GM19372 (cell line): ENCODE data around the gene RNF114.
"Not testable (repeated sequence)": the region's sequence is repeated elsewhere in the genome, so short reads cannot be mapped to it uniquely, and the experiment has no call there.

Experiments
- ATAC-seq: cut with Tn5 transposase; IDR thresholded peaks from one replicate; pipeline ENCODE4 v1.9.1; 2021; ENCODE audit warnings: mild to moderate bottlenecking, low read depth, moderate library complexity; ENCODE audit not compliant: unreplicated experiment

The RNF114 gene

DNA sequence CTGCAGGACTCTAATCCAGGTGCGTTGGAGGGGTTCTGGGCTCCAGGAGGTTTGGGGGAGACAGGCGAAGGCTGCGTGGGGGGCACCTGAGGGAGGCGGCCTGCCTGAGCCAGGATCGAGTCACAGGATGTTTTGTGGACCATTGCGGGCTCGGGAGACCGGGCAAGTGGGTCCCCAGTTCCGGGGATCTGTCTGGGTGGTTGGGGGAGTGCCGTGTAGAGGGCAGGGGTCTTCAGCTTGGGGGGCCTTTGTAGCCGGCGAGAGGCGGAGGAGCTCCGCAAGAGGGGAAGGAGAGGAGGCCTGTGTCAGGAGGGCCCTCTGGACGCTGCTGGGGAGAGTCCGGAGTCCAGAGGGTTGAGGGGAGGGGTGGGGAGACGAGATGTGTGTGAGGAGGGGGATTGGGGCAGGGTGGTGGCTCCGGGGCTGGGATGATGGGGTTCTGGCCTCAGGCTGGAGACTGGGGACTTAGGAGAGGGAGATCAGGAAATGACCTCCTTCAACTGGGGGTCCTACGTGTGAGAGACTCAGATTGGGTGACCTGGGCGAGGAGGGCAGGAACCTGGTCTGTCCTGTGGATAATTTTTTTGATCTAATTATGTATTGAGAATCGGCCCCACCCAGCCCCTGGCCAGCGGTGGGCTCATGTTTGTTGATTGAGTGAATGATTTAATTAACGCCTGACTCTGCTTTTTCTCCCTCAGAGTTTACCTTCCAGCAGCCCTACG, 47.1 kb downstream of the RNF114 start:
- ATAC-seq = peak; percentile 1

DNA sequence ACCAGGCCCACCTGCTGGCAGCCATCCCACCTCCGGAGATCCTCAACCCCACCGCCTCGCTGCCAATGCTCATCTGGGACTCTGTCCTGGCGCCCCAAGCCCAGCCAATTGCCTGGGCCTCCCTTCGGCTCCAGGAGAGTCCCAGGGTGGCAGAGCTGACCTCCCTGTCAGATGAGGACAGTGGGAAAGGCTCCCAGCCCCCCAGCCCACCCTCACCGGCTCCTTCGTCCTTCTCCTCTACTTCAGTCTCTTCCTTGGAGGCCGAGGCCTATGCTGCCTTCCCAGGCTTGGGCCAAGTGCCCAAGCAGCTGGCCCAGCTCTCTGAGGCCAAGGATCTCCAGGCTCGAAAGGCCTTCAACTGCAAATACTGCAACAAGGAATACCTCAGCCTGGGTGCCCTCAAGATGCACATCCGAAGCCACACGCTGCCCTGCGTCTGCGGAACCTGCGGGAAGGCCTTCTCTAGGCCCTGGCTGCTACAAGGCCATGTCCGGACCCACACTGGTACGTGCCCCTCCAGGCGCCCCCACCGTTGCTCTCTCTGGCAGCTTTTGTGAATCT, 47.7 kb downstream of the RNF114 start:
- no peak for ATAC-seq

DNA sequence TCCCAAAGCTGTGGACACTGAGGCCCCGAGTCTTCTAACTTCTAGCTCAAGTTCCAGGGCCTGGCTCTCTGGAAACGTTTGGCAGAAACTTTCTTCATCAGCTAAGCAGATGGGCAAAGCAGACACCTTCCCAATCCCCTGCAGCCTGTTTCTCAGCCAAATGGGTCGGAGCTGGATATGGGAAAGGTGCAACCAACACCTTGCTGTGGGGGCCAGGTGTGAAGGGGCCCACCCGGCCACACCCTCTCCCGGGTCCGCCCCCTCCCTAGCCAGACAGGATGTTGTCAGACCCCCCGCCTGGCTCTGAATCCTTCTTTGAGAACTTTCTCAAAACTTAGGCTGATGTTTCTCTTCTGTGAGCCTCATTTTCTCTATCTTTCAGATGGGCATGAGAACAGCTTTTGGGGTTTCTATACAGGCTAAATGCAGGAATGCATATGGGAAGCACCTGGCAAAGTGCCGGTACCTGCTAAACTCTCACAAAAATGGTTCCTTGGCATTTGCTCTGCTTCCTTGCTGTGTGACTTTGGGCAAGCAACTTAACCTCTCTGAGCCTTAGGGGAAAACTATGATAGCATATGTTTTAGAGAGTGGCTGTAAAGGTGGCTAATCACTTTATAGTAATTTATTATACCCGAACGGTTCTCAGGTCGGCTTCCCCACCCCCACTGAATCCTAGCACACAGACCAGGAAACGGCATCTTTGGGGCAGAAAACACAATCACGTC, 48.4 kb downstream of the RNF114 start:
- no peak for ATAC-seq

DNA sequence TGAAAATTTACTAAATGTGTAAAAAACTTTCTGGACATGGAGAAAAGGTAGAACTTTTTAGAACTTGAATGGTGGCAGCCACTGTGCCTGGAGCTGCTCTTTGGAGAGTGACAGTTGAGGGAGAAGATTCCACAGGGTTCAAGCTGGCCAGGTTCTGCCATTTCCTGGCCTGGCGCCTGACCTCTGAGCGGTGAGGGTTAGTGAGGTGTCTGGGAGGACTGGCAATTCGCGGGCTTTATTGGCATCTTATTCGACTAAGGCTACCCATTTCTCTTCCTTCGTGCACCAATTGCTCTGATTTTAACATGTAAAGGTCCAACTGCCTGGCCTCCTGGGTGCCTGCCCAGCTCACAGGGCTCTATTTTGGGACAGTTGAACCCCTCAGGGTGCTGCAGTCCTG, 49.0 kb downstream of the RNF114 start:
- no peak for ATAC-seq

DNA sequence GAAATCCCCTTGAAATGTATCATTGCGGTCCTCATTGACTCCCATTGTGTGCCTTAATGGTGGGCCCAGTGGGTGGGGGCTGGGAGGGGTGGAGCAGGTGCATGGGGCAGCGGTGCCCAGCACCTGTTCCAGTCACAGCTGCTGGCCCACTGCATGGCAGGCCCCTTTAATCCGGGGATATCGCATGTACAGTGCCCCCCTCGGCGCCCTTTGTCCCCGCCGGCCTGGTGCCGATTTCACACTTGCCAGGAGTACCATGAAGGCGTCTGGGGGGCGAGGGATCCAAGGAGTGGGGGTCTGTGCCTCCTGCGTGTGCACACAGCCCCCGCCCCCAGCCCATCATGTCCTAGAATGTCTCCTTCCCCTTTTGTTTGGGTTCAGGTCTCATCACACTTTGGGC, 49.4 kb downstream of the RNF114 start:
- no peak for ATAC-seq

DNA sequence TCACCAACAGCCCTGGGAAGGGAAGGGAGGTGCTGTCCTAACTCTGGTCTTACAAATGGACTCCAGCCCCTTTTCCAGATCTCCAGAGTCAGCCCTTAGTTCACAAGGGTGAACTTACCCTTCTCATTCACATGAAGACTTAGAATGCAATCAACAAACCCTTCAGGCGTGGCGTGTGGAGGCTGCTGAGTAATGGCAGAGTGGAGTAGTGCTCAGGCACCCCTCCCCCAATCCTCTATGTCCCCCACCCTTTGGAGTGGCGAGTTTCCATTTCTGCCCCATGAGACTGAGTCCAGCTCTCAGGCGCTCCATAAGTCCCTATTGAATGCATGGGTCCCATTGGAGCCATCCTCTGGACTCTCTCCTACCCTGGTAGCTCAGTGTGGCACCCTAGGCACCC, 49.9 kb downstream of the RNF114 start:
- ATAC-seq = no peak

DNA sequence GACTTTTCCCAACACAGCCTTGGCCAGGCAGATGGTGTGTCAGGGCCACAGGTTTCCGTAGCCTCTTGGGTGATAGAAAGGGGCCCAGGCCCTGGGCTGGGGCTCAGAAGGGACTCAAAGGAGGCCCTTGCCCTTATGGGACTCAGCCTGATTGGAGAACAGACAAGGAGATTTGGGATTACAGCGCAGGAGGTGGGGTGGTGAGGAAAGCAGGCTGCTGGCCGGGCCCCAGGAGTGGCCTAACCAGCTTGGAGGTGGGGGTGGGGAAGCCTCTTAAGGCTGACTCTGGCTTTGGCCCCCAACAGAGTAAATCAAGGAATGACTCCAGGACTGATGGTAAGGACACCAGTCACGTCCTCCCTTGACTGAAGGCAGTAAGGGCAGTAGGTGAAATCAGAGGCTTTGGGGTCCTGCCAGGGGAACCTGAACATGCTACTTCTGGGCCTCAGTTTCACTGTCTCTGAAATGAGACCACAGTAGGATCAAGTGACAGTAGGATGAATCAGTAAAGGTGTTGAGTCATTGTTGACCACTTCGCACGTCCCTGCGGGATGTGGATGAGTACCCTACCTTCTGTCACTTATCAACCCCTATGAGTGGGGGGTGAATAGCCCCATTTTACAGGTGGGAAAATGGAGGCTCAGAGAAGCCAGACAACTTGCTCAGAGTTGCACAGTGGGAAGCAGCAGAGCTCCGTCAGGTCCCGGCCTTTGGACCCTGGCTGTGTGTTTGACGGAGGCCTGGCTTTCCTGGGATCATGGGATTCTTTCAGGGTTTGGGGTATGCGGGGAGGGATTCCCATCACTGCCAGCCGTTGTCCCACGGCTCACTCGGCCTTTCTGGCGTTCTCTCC, 51.0 kb downstream of the RNF114 start:
- no peak for ATAC-seq

DNA sequence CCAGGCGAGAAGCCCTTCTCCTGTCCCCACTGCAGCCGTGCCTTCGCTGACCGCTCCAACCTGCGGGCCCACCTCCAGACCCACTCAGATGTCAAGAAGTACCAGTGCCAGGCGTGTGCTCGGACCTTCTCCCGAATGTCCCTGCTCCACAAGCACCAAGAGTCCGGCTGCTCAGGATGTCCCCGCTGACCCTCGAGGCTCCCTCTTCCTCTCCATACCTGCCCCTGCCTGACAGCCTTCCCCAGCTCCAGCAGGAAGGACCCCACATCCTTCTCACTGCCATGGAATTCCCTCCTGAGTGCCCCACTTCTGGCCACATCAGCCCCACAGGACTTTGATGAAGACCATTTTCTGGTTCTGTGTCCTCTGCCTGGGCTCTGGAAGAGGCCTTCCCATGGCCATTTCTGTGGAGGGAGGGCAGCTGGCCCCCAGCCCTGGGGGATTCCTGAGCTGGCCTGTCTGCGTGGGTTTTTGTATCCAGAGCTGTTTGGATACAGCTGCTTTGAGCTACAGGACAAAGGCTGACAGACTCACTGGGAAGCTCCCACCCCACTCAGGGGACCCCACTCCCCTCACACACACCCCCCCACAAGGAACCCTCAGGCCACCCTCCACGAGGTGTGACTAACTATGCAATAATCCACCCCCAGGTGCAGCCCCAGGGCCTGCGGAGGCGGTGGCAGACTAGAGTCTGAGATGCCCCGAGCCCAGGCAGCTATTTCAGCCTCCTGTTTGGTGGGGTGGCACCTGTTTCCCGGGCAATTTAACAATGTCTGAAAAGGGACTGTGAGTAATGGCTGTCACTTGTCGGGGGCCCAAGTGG, 51.9 kb downstream of the RNF114 start:
- ATAC-seq = no peak

DNA sequence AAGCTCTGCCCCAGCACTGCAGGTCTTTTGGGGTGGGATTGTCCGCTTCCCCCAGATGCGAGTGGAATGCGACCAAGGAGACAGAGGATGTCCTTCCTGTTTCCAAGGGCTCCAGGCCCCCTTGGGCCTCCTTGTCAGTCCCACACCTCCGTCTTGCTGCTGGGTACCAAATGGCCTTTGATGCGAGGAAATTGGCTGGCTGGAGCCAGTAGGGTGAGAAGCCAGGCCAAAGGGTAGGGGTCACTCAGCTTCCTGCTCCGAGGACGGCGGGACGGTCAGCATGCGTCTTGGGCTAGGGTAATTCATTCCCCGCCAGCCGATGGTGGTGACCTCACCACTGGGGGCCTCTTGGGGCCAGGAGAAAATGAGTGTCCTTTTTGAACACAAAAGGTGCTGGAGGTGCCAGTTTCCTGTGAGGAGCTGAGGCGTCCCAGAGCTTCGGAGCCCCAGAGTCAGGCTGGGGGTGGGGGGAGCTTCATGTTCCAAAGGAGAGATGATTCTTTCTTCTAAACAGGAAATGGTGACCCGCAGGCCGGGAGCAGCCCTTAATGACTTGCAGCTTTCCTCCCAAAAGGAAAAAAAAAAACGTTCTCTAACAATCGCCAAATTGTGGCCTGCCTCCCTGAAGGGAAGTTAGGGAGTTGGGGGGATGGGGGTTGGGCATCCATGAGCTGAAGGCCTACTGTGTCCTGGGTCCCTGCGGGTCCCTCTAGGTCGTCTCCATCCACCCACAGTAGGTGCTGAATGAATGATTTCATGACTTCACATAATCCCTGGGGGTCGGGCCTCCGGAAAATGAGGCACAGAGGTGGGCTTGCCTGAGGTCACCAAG, 53.3 kb downstream of the RNF114 start:
- no peak for ATAC-seq

DNA sequence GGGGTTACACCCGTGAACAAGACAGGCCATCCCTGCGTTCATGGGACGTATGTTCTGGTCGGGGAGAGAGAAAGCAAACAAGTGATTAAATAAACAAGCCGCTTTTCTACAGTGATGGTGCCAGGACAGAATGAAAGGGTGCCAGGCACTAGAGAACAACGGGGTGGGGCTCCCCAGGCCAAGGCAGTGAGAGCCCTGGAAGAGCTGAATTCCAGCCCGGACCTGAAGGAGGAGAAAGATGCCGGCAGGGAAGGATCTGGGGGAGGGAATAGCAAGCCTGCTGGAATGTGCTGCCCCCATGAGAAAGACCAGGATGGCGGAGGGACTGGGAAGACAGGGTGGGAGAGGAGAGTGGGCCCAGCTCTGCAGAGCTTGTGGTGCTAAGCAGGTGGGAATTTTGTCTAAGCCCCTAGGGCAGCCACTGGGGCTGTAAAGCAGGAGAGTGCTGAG, 54.1 kb downstream of the RNF114 start:
- ATAC-seq = no peak

DNA sequence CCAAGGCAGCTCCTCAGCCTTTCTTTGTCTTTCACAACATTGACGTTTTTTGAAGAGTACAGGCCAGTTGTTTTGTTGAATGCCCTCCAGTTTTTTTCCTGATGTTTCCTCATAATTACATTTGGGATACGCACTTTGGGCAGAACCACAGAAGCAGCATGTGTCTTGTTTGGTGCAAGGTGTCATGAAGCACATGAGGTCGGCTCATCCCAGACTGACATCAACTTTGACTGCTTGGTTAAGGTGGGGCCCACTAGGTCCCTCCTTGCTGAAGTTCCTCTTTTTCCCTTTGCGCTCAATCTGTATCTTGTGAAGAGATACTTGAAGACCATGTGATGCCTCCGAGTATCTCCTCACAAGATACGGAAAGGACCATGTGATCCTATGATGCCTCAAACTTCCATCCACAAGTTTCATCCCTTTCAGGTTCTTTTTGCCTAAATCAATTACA, 57.1 kb downstream of the RNF114 start:
- no peak for ATAC-seq

DNA sequence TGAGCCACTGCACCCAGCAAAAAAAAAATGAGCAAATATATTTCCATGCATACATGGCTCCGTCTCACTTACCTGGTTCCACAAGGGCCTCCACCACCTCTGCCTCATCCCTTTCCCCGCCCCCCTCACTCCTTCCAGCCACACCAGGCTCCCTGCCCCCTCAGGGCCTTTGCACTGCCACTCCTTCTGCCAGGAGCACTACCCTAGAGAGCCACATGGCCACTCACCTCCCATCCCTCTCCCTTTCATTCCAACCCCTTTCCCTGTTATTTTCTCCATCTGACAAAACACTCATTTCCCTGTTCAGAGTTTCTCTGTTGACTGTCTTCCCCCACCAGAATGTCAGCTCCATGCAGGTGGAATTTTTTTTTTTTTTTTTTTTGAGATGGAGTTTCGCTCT, 59.4 kb downstream of the RNF114 start:
- ATAC-seq = no peak

DNA sequence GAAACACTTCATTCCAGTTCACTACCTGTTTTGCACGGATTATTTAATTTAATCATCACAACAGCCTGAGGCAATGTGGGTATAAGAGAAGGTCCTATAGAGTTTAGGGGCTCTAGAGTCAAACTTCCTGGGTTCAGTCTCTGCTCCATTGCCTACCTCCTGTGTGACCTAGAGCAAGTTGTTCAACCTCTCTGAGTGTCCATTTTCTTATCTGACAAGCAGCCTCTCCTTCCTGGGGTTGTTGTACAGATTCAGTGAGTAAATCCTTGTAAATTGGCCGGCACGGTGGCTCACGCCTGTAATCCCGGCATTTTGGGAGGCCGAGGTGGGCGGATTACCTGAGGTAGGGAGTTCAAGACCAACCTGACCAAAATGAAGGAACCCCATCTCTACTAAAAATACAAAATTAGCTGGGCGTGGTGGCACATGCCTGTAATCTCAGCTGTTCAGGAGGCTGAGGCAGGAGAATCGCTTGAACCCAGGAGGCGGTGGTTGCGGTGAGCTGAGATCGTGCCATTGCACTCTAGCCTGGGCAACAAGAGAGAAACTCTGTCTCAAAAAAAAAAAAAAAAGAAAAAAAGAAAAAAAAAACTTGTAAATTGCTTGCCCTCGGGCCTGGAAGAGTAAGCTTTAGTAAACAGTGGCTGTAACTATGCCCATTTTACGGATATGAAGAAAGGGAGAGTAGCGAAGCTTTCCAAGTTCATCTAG, 62.4 kb downstream of the RNF114 start:
- ATAC-seq = not testable (repeated sequence)

DNA sequence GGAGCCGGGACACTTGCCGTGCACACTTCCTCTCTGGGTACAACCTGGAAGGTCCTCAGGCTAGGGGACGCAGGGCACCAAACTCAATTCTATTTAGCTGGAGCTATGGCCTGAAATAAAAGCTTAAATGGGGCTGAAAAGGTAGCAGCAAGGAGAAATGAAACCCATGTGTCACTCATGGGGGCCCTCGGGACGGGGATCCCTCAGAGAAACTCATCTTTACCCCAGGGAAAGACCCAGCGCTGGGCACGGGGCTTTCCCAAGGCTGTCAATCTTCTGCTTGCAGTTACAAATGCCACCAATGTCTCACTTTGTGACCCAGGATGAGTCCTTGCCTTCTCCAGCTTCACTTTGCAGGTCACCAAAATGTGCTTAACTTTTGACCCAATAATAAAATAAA, 63.1 kb downstream of the RNF114 start:
- ATAC-seq = no peak

DNA sequence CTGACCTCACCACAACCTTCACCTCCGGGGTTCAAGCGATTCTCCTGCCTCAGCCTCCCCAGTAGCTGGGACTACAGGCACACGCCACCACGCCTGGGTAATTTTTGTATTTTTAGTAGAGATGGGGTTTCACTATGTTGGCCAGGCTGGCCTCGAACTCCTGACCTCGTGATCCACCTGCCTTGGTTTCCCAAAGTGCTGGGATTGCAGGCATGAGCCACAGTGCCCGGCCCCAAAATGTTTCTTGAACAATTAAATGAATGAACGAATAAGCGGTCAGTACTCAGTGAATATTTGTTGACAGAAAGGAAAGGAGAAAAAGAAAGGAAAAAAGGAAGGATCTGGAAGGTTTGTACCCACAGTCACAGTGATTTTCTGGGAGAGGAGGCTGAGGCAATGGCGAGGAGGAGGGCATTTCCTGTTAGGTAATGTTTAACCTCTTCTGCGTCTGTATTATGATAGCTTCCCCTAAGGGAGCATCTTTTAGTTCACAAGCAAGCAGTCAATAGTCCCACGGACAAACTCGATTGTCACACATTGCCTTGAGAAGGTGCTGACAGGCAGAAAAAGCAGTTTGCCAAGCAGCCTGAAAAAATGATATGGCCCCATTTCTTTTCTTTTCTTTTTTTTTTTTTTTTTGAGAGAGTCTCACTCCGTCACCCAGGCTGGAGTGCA, 64.5 kb downstream of the RNF114 start:
- ATAC-seq = not testable (repeated sequence)

DNA sequence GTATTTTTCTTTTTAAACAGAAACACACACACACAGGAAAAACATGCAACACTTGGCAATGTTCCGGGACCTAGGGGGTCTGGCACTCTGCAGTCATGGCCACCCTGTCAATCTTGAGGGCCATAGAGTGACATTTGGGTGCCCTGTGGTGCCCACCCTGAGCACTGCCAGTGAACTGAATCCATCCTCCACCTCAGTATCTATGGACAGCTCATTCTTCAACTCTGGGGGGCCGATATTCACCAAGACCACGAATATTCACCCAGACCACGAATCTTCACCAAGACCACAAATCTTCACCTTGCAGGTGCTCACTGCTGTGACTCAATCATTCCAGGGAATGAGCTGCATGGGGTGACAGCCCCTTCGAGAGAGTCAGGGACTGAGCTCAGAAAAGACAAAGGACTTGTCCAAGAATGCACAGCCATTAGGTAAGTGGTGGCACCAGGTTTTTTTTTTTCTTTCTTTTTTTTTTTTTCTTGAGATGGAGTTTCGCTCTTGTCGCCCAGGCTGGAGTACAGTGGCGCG, 65.7 kb downstream of the RNF114 start:
- no peak for ATAC-seq

DNA sequence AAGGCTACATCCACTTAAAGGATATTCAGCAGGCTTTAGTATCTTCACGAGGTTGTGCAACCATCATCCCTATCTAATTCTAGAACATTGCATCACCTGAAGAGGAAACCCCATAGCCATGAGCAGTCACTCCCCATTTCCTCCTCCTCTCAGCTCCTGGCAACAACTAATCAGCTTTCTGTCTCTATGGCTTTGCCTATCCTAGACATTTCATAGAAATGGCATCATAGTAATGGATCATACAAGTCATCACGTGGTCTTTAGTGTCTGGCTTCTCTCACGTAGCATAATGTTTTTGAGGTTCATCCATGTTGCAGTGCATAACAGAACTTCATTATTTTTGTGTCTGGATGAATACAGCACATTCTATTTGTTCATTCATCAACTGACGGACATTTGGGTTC, 67.1 kb downstream of the RNF114 start:
- ATAC-seq = no peak
